ENCODE measurements around the gene AASDH. TPM values are rescaled to one million over a fixed set of nuclear protein-coding genes. Genes with fewer than 3 reads are reported as not detected.

The AASDH gene
- total and polyA plus RNA-seq, 5 experiments from 2014 or later = 19.4 to 31.4 (median 22.0) TPM

- peaks cover 0 to 2% (median 0%) of the 10 kb centered on the region in 9 donors for H3K9me3 Mint-ChIP-seq
- DNase-seq (no peak), ATAC-seq (no peak)
- no peak overlapping the region for H3K4me3 Mint-ChIP-seq
- peaks cover 0 to 3% (median 0%) of the 10 kb centered on the region in 5 donors for H3K27me3 Mint-ChIP-seq
- peak overlapping the region in 2 of 10 donors; percentile 1 to 16 for H3K27ac Mint-ChIP-seq
- H3K36me3 Mint-ChIP-seq = no peaks in the 10 kb centered on the region
- peaks cover 0 to 2% (median 0%) of the 10 kb centered on the region in 4 donors for H3K4me1 Mint-ChIP-seq
- POLR2A ChIA-PET = no interaction called here
Observed at GRCh38 chr4:56311299-56311975, 75.9 kb downstream of the AASDH start.

- peaks cover 0 to 2% (median 0%) of the 10 kb centered on the region in 9 donors for H3K9me3 Mint-ChIP-seq
- H3K27me3 Mint-ChIP-seq = peaks cover 0 to 3% (median 0%) of the 10 kb centered on the region in 5 donors
- H3K4me1 Mint-ChIP-seq = peaks cover 0 to 2% (median 0%) of the 10 kb centered on the region in 4 donors
- POLR2A ChIA-PET = no interaction called here
- DNase-seq (no peak), ATAC-seq (no peak)
- H3K36me3 Mint-ChIP-seq = no peaks in the 10 kb centered on the region
- no peak overlapping the region for H3K4me3 Mint-ChIP-seq
- H3K27ac Mint-ChIP-seq = no peak overlapping the region
Observed at GRCh38 chr4:56310401-56311125, 76.7 kb downstream of the AASDH start.

- no peak for ATAC-seq
Observed at GRCh38 chr4:56308384-56308783, 78.9 kb downstream of the AASDH start.

GRCh38 chr4:56307423-56307822 is 79.9 kb downstream of the AASDH start:
- H3K27me3 Mint-ChIP-seq = peaks cover 0 to 4% (median 0%) of the 10 kb centered on the region in 5 donors
- DNase-seq (no peak), ATAC-seq (no peak)
- H3K27ac Mint-ChIP-seq = no peak overlapping the region
- POLR2A ChIA-PET = no interaction called here
- no peaks in the 10 kb centered on the region for H3K36me3 Mint-ChIP-seq
- no peaks in the 10 kb centered on the region for H3K9me3 Mint-ChIP-seq
- H3K4me1 Mint-ChIP-seq = peaks cover 0 to 2% (median 0%) of the 10 kb centered on the region in 4 donors
- no peak overlapping the region for H3K4me3 Mint-ChIP-seq

More at GRCh38 chr4:56308384-56308783, 78.9 kb downstream of the AASDH start:
- Mint-ChIP-seq H3K4me3 (no peak overlapping the region), H3K27ac (no peak overlapping the region), H3K4me1 (peaks cover 0 to 2% (median 0%) of the 10 kb centered on the region in 4 donors), H3K27me3 (peaks cover 0 to 7% (median 0%) of the 10 kb centered on the region in 5 donors), H3K36me3 (no peaks in the 10 kb centered on the region), H3K9me3 (no peaks in the 10 kb centered on the region)
- POLR2A ChIA-PET = no interaction called here
- no peak for DNase-seq

GRCh38 chr4:56305390-56305789 is 81.9 kb downstream of the AASDH start:
- no peak overlapping the region for H3K4me3 Mint-ChIP-seq
- no peak for DNase-seq
- H3K9me3 Mint-ChIP-seq = no peaks in the 10 kb centered on the region
- H3K27me3 Mint-ChIP-seq = peaks cover 0 to 4% (median 0%) of the 10 kb centered on the region in 5 donors
- H3K4me1 Mint-ChIP-seq = peaks cover 2 to 8% (median 7%) of the 10 kb centered on the region in 4 donors
- H3K36me3 Mint-ChIP-seq = no peaks in the 10 kb centered on the region
- POLR2A ChIA-PET = no interaction called here
- no peak overlapping the region for H3K27ac Mint-ChIP-seq
- ATAC-seq = no peak

GRCh38 chr4:56303921-56304320 is 83.4 kb downstream of the AASDH start:
- Mint-ChIP-seq H3K27me3 (peaks cover 0 to 4% (median 1%) of the 10 kb centered on the region in 5 donors), H3K4me3 (no peak overlapping the region), H3K9me3 (no peaks in the 10 kb centered on the region), H3K36me3 (no peaks in the 10 kb centered on the region), H3K4me1 (peaks cover 0 to 8% (median 7%) of the 10 kb centered on the region in 4 donors), H3K27ac (no peak overlapping the region)
- POLR2A ChIA-PET = no interaction called here
- DNase-seq = no peak
- no peak for ATAC-seq

GRCh38 chr4:56302760-56303159 is 84.5 kb downstream of the AASDH start:
- POLR2A ChIA-PET = no interaction called here
- Mint-ChIP-seq H3K4me3 (no peak overlapping the region), H3K27me3 (peaks cover 0 to 4% (median 1%) of the 10 kb centered on the region in 5 donors), H3K27ac (no peak overlapping the region), H3K9me3 (no peaks in the 10 kb centered on the region), H3K4me1 (peaks cover 0 to 8% (median 7%) of the 10 kb centered on the region in 4 donors), H3K36me3 (no peaks in the 10 kb centered on the region)
- ATAC-seq = no peak
- DNase-seq = no peak

- POLR2A ChIA-PET = no interaction called here
- Mint-ChIP-seq H3K36me3 (no peaks in the 10 kb centered on the region), H3K4me3 (no peak overlapping the region), H3K27ac (peak overlapping the region in 1 of 10 donors; percentile 25), H3K27me3 (peaks cover 0 to 4% (median 1%) of the 10 kb centered on the region in 5 donors), H3K9me3 (no peaks in the 10 kb centered on the region), H3K4me1 (peaks cover 0 to 8% (median 7%) of the 10 kb centered on the region in 4 donors)
- no peak for ATAC-seq
- no peak for DNase-seq
Observed at GRCh38 chr4:56301997-56302496, 85.2 kb downstream of the AASDH start.

GRCh38 chr4:56301181-56301996 is 85.9 kb downstream of the AASDH start:
- Mint-ChIP-seq H3K27ac (peak overlapping the region in 4 of 10 donors; percentile 9 to 72 (median 58)), H3K4me3 (peak overlapping the region in 4 of 10 donors; percentile 0 to 27 (median 14)), H3K9me3 (no peaks in the 10 kb centered on the region), H3K36me3 (no peaks in the 10 kb centered on the region), H3K4me1 (peaks cover 0 to 8% (median 7%) of the 10 kb centered on the region in 4 donors), H3K27me3 (peaks cover 0 to 4% (median 1%) of the 10 kb centered on the region in 5 donors)
- DNase-seq (peak in 9 of 10 donors; percentile 26 to 75 (median 46)), ATAC-seq (peak; percentile 86 to 92)
- POLR2A ChIA-PET = no interaction called here

- no peak overlapping the region for H3K27ac Mint-ChIP-seq
- POLR2A ChIA-PET = no interaction called here
Observed at GRCh38 chr4:56298236-56298635, 89.1 kb downstream of the AASDH start.

GRCh38 chr4:56297776-56298175 is 89.5 kb downstream of the AASDH start:
- H3K4me3 Mint-ChIP-seq = no peak overlapping the region
- peak overlapping the region in 1 of 10 donors; percentile 46 for H3K27ac Mint-ChIP-seq
- DNase-seq = no peak
- no peak for ATAC-seq
- peaks cover 1 to 12% (median 9%) of the 10 kb centered on the region in 4 donors for H3K4me1 Mint-ChIP-seq
- H3K9me3 Mint-ChIP-seq = peaks cover 0 to 7% (median 0%) of the 10 kb centered on the region in 9 donors
- peaks cover 0 to 5% (median 5%) of the 10 kb centered on the region in 3 donors for H3K36me3 Mint-ChIP-seq
- H3K27me3 Mint-ChIP-seq = peaks cover 0 to 3% (median 0%) of the 10 kb centered on the region in 5 donors
- POLR2A ChIA-PET = no interaction called here

More at GRCh38 chr4:56298236-56298635, 89.1 kb downstream of the AASDH start:
- Mint-ChIP-seq H3K4me1 (peaks cover 1 to 12% (median 9%) of the 10 kb centered on the region in 4 donors), H3K9me3 (peaks cover 0 to 2% (median 0%) of the 10 kb centered on the region in 9 donors), H3K4me3 (peak overlapping the region in 1 of 10 donors; percentile 39), H3K36me3 (peaks cover 0 to under 1% (median 0%) of the 10 kb centered on the region in 3 donors), H3K27me3 (peaks cover 0 to 3% (median 0%) of the 10 kb centered on the region in 5 donors)
- ATAC-seq (no peak), DNase-seq (no peak)

GRCh38 chr4:56296526-56296925 is 90.8 kb downstream of the AASDH start:
- Mint-ChIP-seq H3K9me3 (peaks cover 0 to 16% (median 3%) of the 10 kb centered on the region in 9 donors), H3K27me3 (peaks cover 0 to 4% (median 0%) of the 10 kb centered on the region in 5 donors), H3K36me3 (peaks cover 0 to 13% (median 11%) of the 10 kb centered on the region in 3 donors), H3K4me3 (no peak overlapping the region), H3K4me1 (peaks cover 1 to 12% (median 8%) of the 10 kb centered on the region in 4 donors), H3K27ac (no peak overlapping the region)
- POLR2A ChIA-PET = no interaction called here
- DNase-seq (no peak), ATAC-seq (no peak)
